Spleen (tissue), 11 donors: ENCODE measurements around the gene TRMT61B. TPM values are rescaled to one million over a fixed set of nuclear protein-coding genes. Genes with fewer than 3 reads are reported as not detected.

Experiments used
- DNase-seq: peaks from one replicate; pipeline ENCODE4 v3.0.0-alpha.2; 2020
- H3K27ac ChIP-seq, 8 donors: fragments of 200-600 bp; sonication (generic) in 7 of 8; 1 replicate in 4 of 8; 2 replicates in 4 of 8; pipeline versions ENCODE4 v1.5.0 to v1.8.0; 2016 to 2021; ENCODE audit warnings: inconsistent platforms in 4 of 8, mild to moderate bottlenecking in 4 of 8, moderate library complexity in 1 of 8
- H3K27me3 ChIP-seq, 7 donors: fragments of 200-600 bp; sonication (generic) in 6 of 7; replicated peaks in 1 of 7; 1 replicate in 4 of 7; 2 replicates in 3 of 7; pipeline versions ENCODE4 v1.5.0 to v1.8.0; 2016 to 2021; ENCODE audit warnings: inconsistent platforms in 3 of 7, mild to moderate bottlenecking in 1 of 7
- H3K36me3 ChIP-seq, 6 donors: fragments of 200-600 bp; sonication (generic) in 5 of 6; 1 replicate in 4 of 6; 2 replicates in 2 of 6; pipeline versions ENCODE4 v1.5.0 to v1.8.0; 2016 to 2021; ENCODE audit warnings: inconsistent platforms in 2 of 6
- H3K4me1 ChIP-seq, 6 donors: fragments of 200-600 bp; sonication (generic) in 5 of 6; 1 replicate in 3 of 6; 2 replicates in 3 of 6; pipeline versions ENCODE4 v1.5.0 to v1.8.0; 2016 to 2021; ENCODE audit warnings: inconsistent platforms in 3 of 6
- H3K4me3 ChIP-seq, 8 donors: fragments of 200-600 bp; sonication (generic) in 7 of 8; 1 replicate in 4 of 8; 2 replicates in 4 of 8; pipeline versions ENCODE4 v1.5.0 to v1.8.0; 2016 to 2021; ENCODE audit warnings: inconsistent platforms in 4 of 8, mild to moderate bottlenecking in 4 of 8, moderate library complexity in 2 of 8
- H3K9me3 ChIP-seq, 8 donors: fragments of 200-600 bp; sonication (generic) in 7 of 8; 1 replicate in 4 of 8; 2 replicates in 4 of 8; pipeline versions ENCODE4 v1.5.0 to v1.8.0; 2016 to 2021; ENCODE audit warnings: inconsistent platforms in 4 of 8
- CTCF ChIP-seq, 11 experiments: fragments of 200-600 bp in 7 of 11; fragments of 450-650 bp in 4 of 11; sonication (generic) in 4 of 11; IDR thresholded peaks in 8 of 11; conservative IDR thresholded peaks in 3 of 11; 1 replicate in 7 of 11; 2 replicates in 4 of 11; pipeline versions ENCODE4 v1.4.0 to v1.8.0; 2016 to 2021; ENCODE audit warnings: antibody characterized with exemption in 11 of 11, inconsistent platforms in 4 of 11, mild to moderate bottlenecking in 1 of 11
- POLR2A ChIP-seq, 3 donors: fragments of 450-650 bp; IDR thresholded peaks; one replicate each; pipeline ENCODE4 v1.5.1; 2017; ENCODE audit warnings: antibody characterized with exemption in 3 of 3, mild to moderate bottlenecking in 1 of 3
- POLR2AphosphoS5 ChIP-seq, 3 donors: sonication (generic); formaldehyde crosslinking; IDR thresholded peaks; one replicate each; pipeline ENCODE4 v1.5.1; 2017; ENCODE audit warnings: antibody characterized with exemption in 3 of 3
- WGBS, 5 donors: extraction: QIAGEN DNeasy Blood & Tissue Kit in 3 of 5; methylation state at CpG; one replicate each; pipeline versions ENCODE4 v1.1.5 to v1.1.7; 2013 to 2018; 5-methylcytosine and 5-hydroxymethylcytosine counted together
- intact Hi-C: fragments of 100-400 bp; cut with DNase I; formaldehyde crosslinking; loops from one replicate; pipeline ENCODE4 v1.15.0; 2023; ENCODE audit warnings: low total_unique reads
- polyA plus RNA-seq, 3 donors: library from polyadenylated mRNA; stranded (reverse); fragments of 200-250 nt; gene quantifications; one replicate each; pipeline ENCODE4 v1.2.1, GENCODE V29; 2013
- total RNA-seq, 7 donors: library from RNA; depleted of rRNA in 3 of 7; stranded (reverse); fragments of >200 nt in 3 of 7; fragmentation: NEBNext Ultra II Directional in 4 of 7; extraction: Animal tissue kit (Norgen Biotek cat#: 25700) in 4 of 7; gene quantifications; one replicate each; pipeline versions ENCODE4 v1.1.0 to v1.2.1, GENCODE V29; 2016 to 2021
- donor health status: healthy with polysubstance abuse.
- donor health status: DM: no; HTN: no; CAD: no; lungs with moderate emphysema.
- donor health status: DM: no; HTN: no; CAD: no.
- donor health status: Bipolar disorder and iron deficiency.
- donor health status: healthy.
- donor health status: DM: no; HTN: no; CAD: no.
- donor health status: DM: yes; HTN: yes; CAD: no.

The TRMT61B gene
- total and polyA plus RNA-seq, 10 donors = 12.3 to 30.2 (median 15.7) TPM

- peak within 1 kb of the TSS; percentile 99 to 100 (median 100) for H3K4me3 ChIP-seq
- intact Hi-C loops = no loop called here
- H3K9me3 ChIP-seq = no peaks in the 10 kb centered on the region
- peak within 1 kb of the TSS; percentile 72 to 89 (median 83) for H3K27ac ChIP-seq
- no peaks in the 10 kb centered on the region for H3K36me3 ChIP-seq
- 0 to 1% (median 1%) methylated on average over 21 to 79 of the region's 79 CpGs for WGBS, 5 donors
- DNase-seq = peak; percentile 100
- peaks cover 31 to 47% (median 44%) of the 10 kb centered on the region in 6 donors for H3K4me1 ChIP-seq
- TF ChIP-seq POLR2A (IDR thresholded peaks at IDR 0.05) (peak in 2 of 3 donors; percentile 61 to 88), POLR2AphosphoS5 (IDR thresholded peaks at IDR 0.05) (peak; percentile 95 to 99 (median 96)), CTCF (IDR thresholded peaks at IDR 0.05 in 8 of 11, conservative IDR thresholded peaks at IDR 0.05 in 3 of 11) (peak in 2 of 11 experiments; percentile 15 to 23)
- H3K27me3 ChIP-seq = no peaks in the 10 kb centered on the region
Observed at GRCh38 chr2:28894470-28895188, 24.5 kb upstream of the TRMT61B start, which contains the start of gene WDR43. WDR43 (plus strand) TSS chr2:28894667; CDS start chr2:28894699, 32 bp downstream.

- TF ChIP-seq POLR2AphosphoS5 (IDR thresholded peaks at IDR 0.05) (no peak), CTCF (IDR thresholded peaks at IDR 0.05 in 8 of 11, conservative IDR thresholded peaks at IDR 0.05 in 3 of 11) (no peak), POLR2A (IDR thresholded peaks at IDR 0.05) (no peak)
- intact Hi-C loops = no loop called here
- DNase-seq = no peak
Observed at GRCh38 chr2:28893488-28893887, 23.4 kb upstream of the TRMT61B start.

GRCh38 chr2:28880193-28880592 lies 10.1 kb upstream of the TRMT61B start:
- no peaks in the 10 kb centered on the region for H3K36me3 ChIP-seq
- 90 to 100% (median 92%) methylated on average over 1 of the region's 1 CpG for WGBS, 5 donors

More at GRCh38 chr2:28893488-28893887, 23.4 kb upstream of the TRMT61B start:
- H3K27ac ChIP-seq = no peak overlapping the region
- peaks cover 27 to 39% (median 34%) of the 10 kb centered on the region in 6 donors for H3K4me1 ChIP-seq
- H3K36me3 ChIP-seq = no peaks in the 10 kb centered on the region
- 90 to 97% (median 96%) methylated on average over 21 of the region's 21 CpGs for WGBS, 5 donors
- H3K27me3 ChIP-seq = no peaks in the 10 kb centered on the region
- H3K4me3 ChIP-seq = peak overlapping the region in 1 of 8 donors; percentile 99
- no peaks in the 10 kb centered on the region for H3K9me3 ChIP-seq

More at GRCh38 chr2:28880193-28880592, 10.1 kb upstream of the TRMT61B start:
- Histone ChIP-seq H3K4me1 (no peaks in the 10 kb centered on the region), H3K27me3 (peaks cover 0 to 14% (median 0%) of the 10 kb centered on the region in 7 donors), H3K4me3 (no peak overlapping the region), H3K27ac (no peak overlapping the region), H3K9me3 (no peaks in the 10 kb centered on the region)
- TF ChIP-seq POLR2A (IDR thresholded peaks at IDR 0.05) (no peak), CTCF (IDR thresholded peaks at IDR 0.05 in 8 of 11, conservative IDR thresholded peaks at IDR 0.05 in 3 of 11) (no peak), POLR2AphosphoS5 (IDR thresholded peaks at IDR 0.05) (no peak)
- DNase-seq = no peak
- intact Hi-C loops = no loop called here
